NCI-H460 (cell line): ENCODE results near the gene SEMG2. TPM values are rescaled to one million over a fixed set of nuclear protein-coding genes. Genes with fewer than 3 reads are reported as not detected.

Experiments used
- total RNA-seq: library from RNA; depleted of rRNA; stranded (reverse); fragments of >200 nt; shearing (Covaris generic); gene quantifications from 2 replicates; pipeline ENCODE4 v1.2.3, GENCODE V29; 2014; rRNA removed

Gene SEMG2
- total RNA-seq, 1 experiment from 2014 or later = not detected

Other genes with a start within 250 kb of the SEMG2 start
- not detected in 2 replicates for gene KCNS1, start 120.2 kb upstream of the SEMG2 start, total RNA-seq
- gene WFDC5, start 106.2 kb upstream of the SEMG2 start, total RNA-seq = not detected in 2 replicates
- not detected in 2 replicates for gene WFDC12, start 96.9 kb upstream of the SEMG2 start, total RNA-seq
- not detected in 2 replicates for gene PI3, start 46.5 kb upstream of the SEMG2 start, total RNA-seq
- gene SEMG1, start 14.3 kb upstream of the SEMG2 start, total RNA-seq = not detected in 2 replicates
- 38.4 and 43.0 TPM in 2 replicates for gene SLPI, start 33.2 kb downstream of the SEMG2 start, total RNA-seq
- not detected in 2 replicates for gene RBPJL, start 85.5 kb downstream of the SEMG2 start, total RNA-seq
- not detected in 2 replicates for gene MATN4, start 86.9 kb downstream of the SEMG2 start, total RNA-seq
- gene SDC4, start 127.1 kb downstream of the SEMG2 start, total RNA-seq = 12.7 and 14.7 TPM in 2 replicates
- 36.4 and 38.0 TPM in 2 replicates for gene SYS1, start 141.8 kb downstream of the SEMG2 start, total RNA-seq
- not detected in 2 replicates for gene TP53TG5, start 157.0 kb downstream of the SEMG2 start, total RNA-seq
- 16.6 and 17.4 TPM in 2 replicates for gene DBNDD2, start 186.9 kb downstream of the SEMG2 start, total RNA-seq
- 145 and 150 TPM in 2 replicates for gene PIGT, start 194.8 kb downstream of the SEMG2 start, total RNA-seq
- gene WFDC2, start 248.4 kb downstream of the SEMG2 start, total RNA-seq = not detected in 2 replicates